WERI-Rb-1 (cell line): Measurements from ENCODE around the gene ZNF429.

ENCODE experiments used
- DNase-seq: peaks from one replicate; pipeline ENCODE4 v3.0.0-alpha.2; 2020
- H3K27ac ChIP-seq: fragments of 250-450 bp; sonication (Bioruptor Pico); 2 replicates; pipeline ENCODE4 v1.5.1; 2020; ENCODE audit warnings: mild to moderate bottlenecking, moderate library complexity
- H3K27me3 ChIP-seq: fragments of 250-450 bp; sonication (Bioruptor Pico); 2 replicates; pipeline ENCODE4 v1.5.1; 2021; ENCODE audit warnings: mild to moderate bottlenecking, low read depth, moderate library complexity; ENCODE audit not compliant: insufficient read depth, severe bottlenecking
- H3K36me3 ChIP-seq: fragments of 250-450 bp; sonication (Bioruptor Pico); 2 replicates; pipeline ENCODE4 v1.5.1; 2020; ENCODE audit warnings: mild to moderate bottlenecking, moderate library complexity
- H3K4me3 ChIP-seq: 2 replicates; pipeline ENCODE4 v1.5.1; 2011; ENCODE audit warnings: low read depth, mild to moderate bottlenecking, control low read depth, low read length
- H3K9me3 ChIP-seq: fragments of 250-450 bp; sonication (Bioruptor Pico); 2 replicates; pipeline ENCODE4 v1.5.1; 2021; ENCODE audit warnings: mild to moderate bottlenecking, moderate library complexity; ENCODE audit not compliant: severe bottlenecking
- TF ChIP-seq, protein P1 (sequence below): IDR thresholded peaks from 2 replicates; pipeline ENCODE4 v1.5.1; 2011; ENCODE audit warnings: low read depth, mild to moderate bottlenecking, control low read depth, inconsistent platforms, low read length

The ZNF429 gene

DNA sequence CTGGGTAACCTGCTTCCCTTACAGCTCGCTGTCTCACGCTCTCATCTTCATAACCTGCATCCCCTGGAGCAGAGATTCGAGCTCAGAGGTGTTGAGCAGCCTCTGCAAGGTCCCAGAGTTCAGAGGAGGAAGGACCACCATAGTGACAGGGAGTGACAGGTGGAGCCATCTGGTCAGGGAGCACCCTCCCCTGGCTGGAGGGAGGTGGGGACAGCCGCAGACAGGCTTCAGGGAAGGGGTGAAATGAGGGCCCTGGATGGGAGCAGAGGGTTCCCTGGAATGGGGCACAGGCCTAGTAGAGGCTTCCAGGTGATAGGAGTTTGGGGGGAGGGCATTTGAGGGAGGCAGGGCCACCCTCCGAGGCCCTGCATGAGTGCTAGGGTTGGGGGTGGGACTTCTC lies 82.1 kb downstream of the ZNF429 start:
- Histone ChIP-seq H3K36me3 (no peaks in the 10 kb centered on the region), H3K9me3 (no peaks in the 10 kb centered on the region), H3K4me3 (no peak overlapping the region), H3K27ac (no peak overlapping the region), H3K27me3 (no peaks in the 10 kb centered on the region)
- TF ChIP-seq, protein P1, sequence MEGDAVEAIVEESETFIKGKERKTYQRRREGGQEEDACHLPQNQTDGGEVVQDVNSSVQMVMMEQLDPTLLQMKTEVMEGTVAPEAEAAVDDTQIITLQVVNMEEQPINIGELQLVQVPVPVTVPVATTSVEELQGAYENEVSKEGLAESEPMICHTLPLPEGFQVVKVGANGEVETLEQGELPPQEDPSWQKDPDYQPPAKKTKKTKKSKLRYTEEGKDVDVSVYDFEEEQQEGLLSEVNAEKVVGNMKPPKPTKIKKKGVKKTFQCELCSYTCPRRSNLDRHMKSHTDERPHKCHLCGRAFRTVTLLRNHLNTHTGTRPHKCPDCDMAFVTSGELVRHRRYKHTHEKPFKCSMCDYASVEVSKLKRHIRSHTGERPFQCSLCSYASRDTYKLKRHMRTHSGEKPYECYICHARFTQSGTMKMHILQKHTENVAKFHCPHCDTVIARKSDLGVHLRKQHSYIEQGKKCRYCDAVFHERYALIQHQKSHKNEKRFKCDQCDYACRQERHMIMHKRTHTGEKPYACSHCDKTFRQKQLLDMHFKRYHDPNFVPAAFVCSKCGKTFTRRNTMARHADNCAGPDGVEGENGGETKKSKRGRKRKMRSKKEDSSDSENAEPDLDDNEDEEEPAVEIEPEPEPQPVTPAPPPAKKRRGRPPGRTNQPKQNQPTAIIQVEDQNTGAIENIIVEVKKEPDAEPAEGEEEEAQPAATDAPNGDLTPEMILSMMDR = no peak
- DNase-seq = no peak

DNA sequence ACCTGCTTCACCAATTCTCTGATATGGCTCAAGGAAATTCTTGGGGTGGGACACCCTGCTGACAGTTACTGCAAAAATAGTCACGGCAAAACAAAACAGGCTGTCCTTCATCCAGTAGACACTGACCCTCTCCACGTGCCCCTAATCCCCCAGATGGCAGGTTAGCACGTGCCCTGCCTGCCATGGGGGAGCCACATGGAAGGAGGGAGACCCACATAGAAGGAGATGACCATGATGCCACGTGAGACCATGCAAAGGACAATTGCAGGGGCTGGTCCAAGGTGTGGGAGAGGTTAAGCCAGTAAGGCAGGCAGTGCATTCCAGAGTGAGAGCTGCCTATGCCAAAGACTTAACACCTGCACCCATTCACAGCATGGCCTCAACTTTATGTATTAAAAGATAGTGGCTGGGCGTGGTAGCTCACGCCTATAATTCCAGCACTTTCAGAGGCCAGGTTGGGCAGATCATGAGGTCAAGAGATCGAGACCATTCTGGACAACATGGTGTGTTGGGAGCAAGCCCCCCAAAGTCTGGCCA lies 82.7 kb downstream of the ZNF429 start:
- no peaks in the 10 kb centered on the region for H3K27me3 ChIP-seq
- H3K27ac ChIP-seq = no peak overlapping the region
- H3K9me3 ChIP-seq = no peaks in the 10 kb centered on the region
- TF ChIP-seq, protein P1 = no peak
- no peak overlapping the region for H3K4me3 ChIP-seq
- no peaks in the 10 kb centered on the region for H3K36me3 ChIP-seq
- DNase-seq = no peak

DNA sequence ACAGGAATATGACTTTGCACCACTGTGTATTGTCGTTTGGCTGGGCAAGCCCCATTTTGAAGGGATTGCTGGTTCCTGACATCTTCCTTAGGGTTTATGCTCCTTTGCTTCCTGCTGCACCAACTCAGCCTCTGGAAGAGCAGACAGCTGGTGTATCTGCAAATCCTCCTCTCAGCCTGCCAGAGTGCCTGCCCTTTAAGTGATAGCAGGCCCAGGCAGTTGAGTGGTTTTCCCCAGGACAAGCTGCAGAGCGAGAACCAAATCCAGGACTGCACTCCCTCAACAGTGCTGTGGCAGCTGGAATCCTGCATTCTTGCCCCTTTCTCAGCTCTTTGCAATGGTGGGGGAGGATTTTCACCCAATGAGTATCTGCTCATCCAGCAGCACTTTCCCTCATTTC lies 85.5 kb downstream of the ZNF429 start:
- TF ChIP-seq, protein P1 = no peak
- Histone ChIP-seq H3K4me3 (no peak overlapping the region), H3K9me3 (no peaks in the 10 kb centered on the region), H3K36me3 (no peaks in the 10 kb centered on the region), H3K27ac (no peak overlapping the region), H3K27me3 (no peaks in the 10 kb centered on the region)
- DNase-seq = no peak

DNA sequence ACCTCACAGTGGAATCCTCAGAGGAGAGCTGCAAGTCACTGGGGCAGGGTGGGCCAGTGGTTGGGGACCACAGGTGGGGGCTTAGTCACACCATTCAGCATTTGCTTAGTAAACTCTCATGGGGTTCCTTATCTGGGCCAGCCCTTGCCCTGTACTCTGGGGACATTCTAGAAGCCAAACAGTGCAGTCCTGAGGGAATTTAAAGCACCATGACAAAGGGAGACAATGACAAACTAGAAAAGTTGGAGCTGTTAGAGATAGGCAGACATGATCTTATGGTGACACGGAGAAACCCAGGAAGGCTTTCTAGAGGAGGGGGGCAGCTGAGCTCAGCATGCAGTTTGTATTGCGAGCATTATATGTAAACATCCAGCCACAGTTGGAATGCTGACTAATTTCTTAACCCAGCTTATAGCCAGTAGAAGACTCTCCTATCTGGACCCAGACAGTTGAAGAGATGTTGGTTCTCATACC lies 87.6 kb downstream of the ZNF429 start:
- no peaks in the 10 kb centered on the region for H3K36me3 ChIP-seq
- no peaks in the 10 kb centered on the region for H3K9me3 ChIP-seq
- H3K4me3 ChIP-seq = no peak overlapping the region
- TF ChIP-seq, protein P1 = no peak
- H3K27me3 ChIP-seq = no peaks in the 10 kb centered on the region
- no peak for DNase-seq
- H3K27ac ChIP-seq = no peak overlapping the region

DNA sequence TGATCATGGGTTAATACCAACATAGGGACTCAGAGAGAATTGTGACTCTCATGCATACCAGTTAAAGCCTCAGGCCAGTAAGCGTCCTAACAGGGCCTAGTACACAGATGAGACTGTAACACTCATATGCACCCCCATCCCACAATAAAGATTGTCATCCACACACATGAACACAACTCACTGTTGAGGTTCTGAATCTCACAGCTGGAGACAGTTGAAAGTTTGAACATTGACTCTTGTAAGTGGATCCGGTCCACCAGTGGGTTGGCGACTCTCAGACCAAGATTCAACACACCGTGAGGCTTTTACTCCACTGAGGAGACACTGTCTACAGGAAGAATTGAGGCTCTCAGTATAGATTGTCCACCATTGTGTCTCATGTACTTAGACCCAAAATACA lies 88.1 kb downstream of the ZNF429 start:
- H3K9me3 ChIP-seq = no peaks in the 10 kb centered on the region
- TF ChIP-seq, protein P1 = no peak
- no peak overlapping the region for H3K4me3 ChIP-seq
- H3K27ac ChIP-seq = no peak overlapping the region
- DNase-seq = no peak
- H3K36me3 ChIP-seq = no peaks in the 10 kb centered on the region
- no peaks in the 10 kb centered on the region for H3K27me3 ChIP-seq
